Natural killer cell treated with Interleukin-12 subunit alpha and Interleukin-12 subunit beta and Interleukin-15 and Interleukin-18, amount 100 ng/mL, for 72 hours (primary cell): ENCODE measurements around the gene CADM1. TPM values are rescaled to one million over a fixed set of nuclear protein-coding genes. Genes with fewer than 3 reads are reported as not detected.

Experiments used
- ATAC-seq, 2 donors: fragments of 150-1000 bp; cut with Tn5 transposase in 1 of 2; sonication (Bioruptor Pico), chemical (Tn5 transposase) in 1 of 2; 2 replicates each; pipeline ENCODE4 v1.10.0; 2021
- DNase-seq: peaks from one replicate; pipeline ENCODE4 v3.0.0; 2022; ENCODE audit warnings: low spot score
- H3K27ac Mint-ChIP-seq, 2 donors: 1 replicate in 1 of 2; 2 replicates in 1 of 2; pipeline ENCODE4 v1.8.0; 2022; ENCODE audit warnings: mixed read lengths in 2 of 2, mild to moderate bottlenecking in 1 of 2, moderate library complexity in 1 of 2
- H3K27me3 Mint-ChIP-seq, 2 donors: 1 replicate in 1 of 2; 2 replicates in 1 of 2; pipeline ENCODE4 v1.8.0; 2022; ENCODE audit warnings: mixed read lengths in 2 of 2
- H3K36me3 Mint-ChIP-seq: one replicate; pipeline ENCODE4 v1.8.0; 2022; ENCODE audit warnings: mixed read lengths
- H3K4me1 Mint-ChIP-seq, 2 donors: 1 replicate in 1 of 2; 2 replicates in 1 of 2; pipeline ENCODE4 v1.8.0; 2022; ENCODE audit warnings: low read depth in 2 of 2, mixed read lengths in 2 of 2, mild to moderate bottlenecking in 1 of 2
- H3K4me3 Mint-ChIP-seq: one replicate; pipeline ENCODE4 v1.8.0; 2022; ENCODE audit warnings: mixed read lengths
- H3K9me3 Mint-ChIP-seq: 2 replicates; pipeline ENCODE4 v1.8.0; 2022; ENCODE audit warnings: mixed read lengths
- total RNA-seq, 2 donors: library from RNA; stranded (reverse); gene quantifications; one replicate each; pipeline ENCODE4 v1.2.3, GENCODE V29; 2022

CADM1 gene
- total RNA-seq, 2 donors from 2014 or later = 0.50 to 1.0 TPM

- Mint-ChIP-seq H3K27ac (no peak overlapping the region), H3K9me3 (no peaks in the 10 kb centered on the region), H3K4me3 (no peak overlapping the region), H3K27me3 (peaks cover 0 to 12% of the 10 kb centered on the region in 2 donors), H3K36me3 (no peaks in the 10 kb centered on the region), H3K4me1 (no peaks in the 10 kb centered on the region)
- ATAC-seq (no peak), DNase-seq (no peak)
These were observed 323.9 kb downstream of the CADM1 start for GRCh38 chr11:115180272-115180671.

- Mint-ChIP-seq H3K4me3 (no peak overlapping the region), H3K9me3 (no peaks in the 10 kb centered on the region), H3K27ac (no peak overlapping the region)
These were observed 324.6 kb downstream of the CADM1 start for GRCh38 chr11:115179636-115180035.

GRCh38 chr11:115178705-115179104 lies 325.5 kb downstream of the CADM1 start:
- Mint-ChIP-seq H3K27me3 (peaks cover 0 to 12% of the 10 kb centered on the region in 2 donors), H3K36me3 (no peaks in the 10 kb centered on the region), H3K4me1 (no peaks in the 10 kb centered on the region), H3K27ac (no peak overlapping the region), H3K4me3 (no peak overlapping the region), H3K9me3 (no peaks in the 10 kb centered on the region)
- ATAC-seq (no peak), DNase-seq (no peak)

More at GRCh38 chr11:115179636-115180035, 324.6 kb downstream of the CADM1 start:
- ATAC-seq = no peak
- H3K4me1 Mint-ChIP-seq = no peaks in the 10 kb centered on the region
- H3K36me3 Mint-ChIP-seq = no peaks in the 10 kb centered on the region
- no peak for DNase-seq
- H3K27me3 Mint-ChIP-seq = peaks cover 0 to 12% of the 10 kb centered on the region in 2 donors

- DNase-seq = no peak
- Mint-ChIP-seq H3K9me3 (no peaks in the 10 kb centered on the region), H3K4me3 (no peak overlapping the region), H3K4me1 (peaks cover 0 to 3% of the 10 kb centered on the region in 2 donors), H3K27me3 (peaks cover 0 to 12% of the 10 kb centered on the region in 2 donors), H3K27ac (no peak overlapping the region), H3K36me3 (no peaks in the 10 kb centered on the region)
- ATAC-seq = no peak
These were observed 331.1 kb downstream of the CADM1 start for GRCh38 chr11:115173136-115173535.

GRCh38 chr11:115170133-115170815 lies 333.9 kb downstream of the CADM1 start:
- no peaks in the 10 kb centered on the region for H3K36me3 Mint-ChIP-seq
- ATAC-seq (no peak), DNase-seq (no peak)
- H3K9me3 Mint-ChIP-seq = no peaks in the 10 kb centered on the region
- H3K27me3 Mint-ChIP-seq = peaks cover 8 to 9% of the 10 kb centered on the region in 2 donors
- peaks cover 0 to 3% of the 10 kb centered on the region in 2 donors for H3K4me1 Mint-ChIP-seq
- no peak overlapping the region for H3K27ac Mint-ChIP-seq
- no peak overlapping the region for H3K4me3 Mint-ChIP-seq

GRCh38 chr11:115169251-115169650 lies 335.0 kb downstream of the CADM1 start:
- Mint-ChIP-seq H3K27me3 (peaks cover 8 to 9% of the 10 kb centered on the region in 2 donors), H3K4me1 (peaks cover 0 to 3% of the 10 kb centered on the region in 2 donors), H3K4me3 (no peak overlapping the region), H3K36me3 (no peaks in the 10 kb centered on the region), H3K27ac (no peak overlapping the region), H3K9me3 (no peaks in the 10 kb centered on the region)
- ATAC-seq = no peak
- DNase-seq = no peak

- H3K4me1 Mint-ChIP-seq = peaks cover 0 to 3% of the 10 kb centered on the region in 2 donors
- H3K27ac Mint-ChIP-seq = no peak overlapping the region
These were observed 335.5 kb downstream of the CADM1 start for GRCh38 chr11:115168686-115169085.

GRCh38 chr11:115168229-115168671 lies 336.0 kb downstream of the CADM1 start:
- Mint-ChIP-seq H3K4me1 (peaks cover 0 to 3% of the 10 kb centered on the region in 2 donors), H3K27me3 (peaks cover 12 to 15% of the 10 kb centered on the region in 2 donors), H3K4me3 (no peak overlapping the region), H3K36me3 (no peaks in the 10 kb centered on the region), H3K9me3 (no peaks in the 10 kb centered on the region), H3K27ac (no peak overlapping the region)
- no peak for DNase-seq
- no peak for ATAC-seq

More at GRCh38 chr11:115168686-115169085, 335.5 kb downstream of the CADM1 start:
- Mint-ChIP-seq H3K4me3 (no peak overlapping the region), H3K36me3 (no peaks in the 10 kb centered on the region), H3K9me3 (no peaks in the 10 kb centered on the region), H3K27me3 (peaks cover 11 to 12% of the 10 kb centered on the region in 2 donors)
- DNase-seq (no peak), ATAC-seq (no peak)

GRCh38 chr11:115167456-115167855 lies 336.8 kb downstream of the CADM1 start:
- Mint-ChIP-seq H3K27me3 (peaks cover 14 to 15% of the 10 kb centered on the region in 2 donors), H3K4me1 (peaks cover 0 to 3% of the 10 kb centered on the region in 2 donors), H3K4me3 (no peak overlapping the region), H3K27ac (no peak overlapping the region), H3K9me3 (no peaks in the 10 kb centered on the region), H3K36me3 (no peaks in the 10 kb centered on the region)
- DNase-seq = no peak
- no peak for ATAC-seq

- peak in 1 of 2 donors; percentile 4 for ATAC-seq
- Mint-ChIP-seq H3K27ac (no peak overlapping the region), H3K27me3 (peaks cover 14 to 15% of the 10 kb centered on the region in 2 donors), H3K4me1 (peaks cover 0 to 3% of the 10 kb centered on the region in 2 donors), H3K36me3 (no peaks in the 10 kb centered on the region), H3K4me3 (no peak overlapping the region), H3K9me3 (no peaks in the 10 kb centered on the region)
- DNase-seq = no peak
These were observed 337.4 kb downstream of the CADM1 start for GRCh38 chr11:115166820-115167219.

GRCh38 chr11:115164774-115165173 lies 339.4 kb downstream of the CADM1 start:
- ATAC-seq = no peak

GRCh38 chr11:115162919-115163318 lies 341.3 kb downstream of the CADM1 start:
- H3K4me1 Mint-ChIP-seq = no peaks in the 10 kb centered on the region
- no peak for DNase-seq
- H3K36me3 Mint-ChIP-seq = no peaks in the 10 kb centered on the region
- no peak for ATAC-seq
- no peaks in the 10 kb centered on the region for H3K9me3 Mint-ChIP-seq
- no peak overlapping the region for H3K4me3 Mint-ChIP-seq
- H3K27ac Mint-ChIP-seq = no peak overlapping the region
- peaks cover 14 to 15% of the 10 kb centered on the region in 2 donors for H3K27me3 Mint-ChIP-seq

More at GRCh38 chr11:115164774-115165173, 339.4 kb downstream of the CADM1 start:
- Mint-ChIP-seq H3K36me3 (no peaks in the 10 kb centered on the region), H3K4me1 (no peaks in the 10 kb centered on the region), H3K27ac (no peak overlapping the region), H3K9me3 (no peaks in the 10 kb centered on the region), H3K27me3 (peaks cover 14 to 15% of the 10 kb centered on the region in 2 donors), H3K4me3 (no peak overlapping the region)
- no peak for DNase-seq

- no peaks in the 10 kb centered on the region for H3K4me1 Mint-ChIP-seq
- peaks cover 14 to 15% of the 10 kb centered on the region in 2 donors for H3K27me3 Mint-ChIP-seq
These were observed 342.3 kb downstream of the CADM1 start for GRCh38 chr11:115161876-115162275.

GRCh38 chr11:115159207-115159606 lies 345.0 kb downstream of the CADM1 start:
- Mint-ChIP-seq H3K27ac (no peak overlapping the region), H3K9me3 (no peaks in the 10 kb centered on the region), H3K4me1 (no peaks in the 10 kb centered on the region), H3K36me3 (no peaks in the 10 kb centered on the region), H3K4me3 (no peak overlapping the region), H3K27me3 (peaks cover 7% of the 10 kb centered on the region in 2 donors)
- no peak for ATAC-seq
- DNase-seq = no peak

More at GRCh38 chr11:115161876-115162275, 342.3 kb downstream of the CADM1 start:
- H3K9me3 Mint-ChIP-seq = no peaks in the 10 kb centered on the region
- ATAC-seq (no peak), DNase-seq (no peak)
- no peak overlapping the region for H3K27ac Mint-ChIP-seq
- no peak overlapping the region for H3K4me3 Mint-ChIP-seq
- no peaks in the 10 kb centered on the region for H3K36me3 Mint-ChIP-seq
